Gastroesophageal sphincter (tissue), 4 donors: ENCODE results near the gene FBXL4. TPM values are rescaled to one million over a fixed set of nuclear protein-coding genes. Genes with fewer than 3 reads are reported as not detected.

Source experiments
- ATAC-seq: fragments of 150-250 bp; one replicate; pipeline ENCODE4 v1.9.1; 2016; ENCODE audit warnings: mild to moderate bottlenecking, moderate library complexity
- H3K27ac ChIP-seq, 4 donors: fragments of 200-600 bp; sonication (generic) in 3 of 4; 1 replicate in 3 of 4; 2 replicates in 1 of 4; pipeline ENCODE4 v1.5.1; 2016 to 2019
- H3K27me3 ChIP-seq: fragments of 200-600 bp; sonication (generic); one replicate; pipeline ENCODE4 v1.5.1; 2019
- H3K36me3 ChIP-seq, 2 donors: fragments of 200-600 bp; sonication (generic); one replicate each; pipeline ENCODE4 v1.5.1; 2019; ENCODE audit warnings: control low read depth in 1 of 2
- H3K4me1 ChIP-seq, 3 donors: fragments of 200-600 bp; sonication (generic); 1 replicate in 2 of 3; 2 replicates in 1 of 3; pipeline ENCODE4 v1.5.1; 2016 to 2019; ENCODE audit warnings: control low read depth in 2 of 3
- H3K4me3 ChIP-seq, 2 donors: fragments of 200-600 bp; sonication (generic); one replicate each; pipeline ENCODE4 v1.5.1; 2019; ENCODE audit warnings: mild to moderate bottlenecking in 1 of 2, moderate library complexity in 1 of 2
- H3K9me3 ChIP-seq, 3 donors: fragments of 200-600 bp; sonication (generic); one replicate each; pipeline ENCODE4 v1.5.1; 2017 to 2019; ENCODE audit warnings: control low read depth in 2 of 3
- EP300 ChIP-seq: sonication (generic); formaldehyde crosslinking; IDR thresholded peaks from one replicate; pipeline ENCODE4 v1.6.1; 2017; ENCODE audit warnings: antibody characterized with exemption, mild to moderate bottlenecking
- POLR2A ChIP-seq, 2 donors: fragments of 450-650 bp; IDR thresholded peaks; one replicate each; pipeline ENCODE4 v1.6.1; 2017; ENCODE audit warnings: antibody characterized with exemption in 2 of 2, mild to moderate bottlenecking in 2 of 2, moderate library complexity in 1 of 2
- POLR2AphosphoS5 ChIP-seq: sonication (generic); formaldehyde crosslinking; IDR thresholded peaks from one replicate; pipeline ENCODE4 v1.6.1; 2017; ENCODE audit warnings: antibody characterized with exemption
- WGBS, 2 donors: methylation state at CpG; one replicate each; pipeline ENCODE4 v1.1.5; 2018; ENCODE audit warnings: low coverage in 1 of 2; 5-methylcytosine and 5-hydroxymethylcytosine counted together
- total RNA-seq, 4 donors: library from RNA; depleted of rRNA; stranded (reverse); fragments of >200 nt; gene quantifications; one replicate each; pipeline ENCODE4 v1.1.0, GENCODE V29; 2016
- TF ChIP-seq, protein P1 (sequence below), 4 experiments: fragments of 200-600 bp in 2 of 4; fragments of 450-650 bp in 2 of 4; sonication (generic) in 1 of 4; IDR thresholded peaks; one replicate each; pipeline ENCODE4 v1.5.1; 2017 to 2019; ENCODE audit warnings: antibody characterized with exemption in 4 of 4, mild to moderate bottlenecking in 2 of 4, moderate library complexity in 2 of 4

The FBXL4 gene
- total RNA-seq, 4 donors from 2014 or later, result 15.6 to 21.9 (median 18.8) TPM

GRCh38 chr6:98838032-98838431 lies 109.7 kb downstream of the FBXL4 start:
- H3K4me1 ChIP-seq, result peaks cover 0 to 42% (median 17%) of the 10 kb centered on the region in 3 donors
- peaks cover 96% of the 10 kb centered on the region for H3K27me3 ChIP-seq
- H3K4me3 ChIP-seq, result no peak overlapping the region
- TF ChIP-seq POLR2AphosphoS5 (no peak), EP300 (no peak), POLR2A (IDR thresholded peaks at IDR 0.05) (no peak)
- TF ChIP-seq, protein P1, sequence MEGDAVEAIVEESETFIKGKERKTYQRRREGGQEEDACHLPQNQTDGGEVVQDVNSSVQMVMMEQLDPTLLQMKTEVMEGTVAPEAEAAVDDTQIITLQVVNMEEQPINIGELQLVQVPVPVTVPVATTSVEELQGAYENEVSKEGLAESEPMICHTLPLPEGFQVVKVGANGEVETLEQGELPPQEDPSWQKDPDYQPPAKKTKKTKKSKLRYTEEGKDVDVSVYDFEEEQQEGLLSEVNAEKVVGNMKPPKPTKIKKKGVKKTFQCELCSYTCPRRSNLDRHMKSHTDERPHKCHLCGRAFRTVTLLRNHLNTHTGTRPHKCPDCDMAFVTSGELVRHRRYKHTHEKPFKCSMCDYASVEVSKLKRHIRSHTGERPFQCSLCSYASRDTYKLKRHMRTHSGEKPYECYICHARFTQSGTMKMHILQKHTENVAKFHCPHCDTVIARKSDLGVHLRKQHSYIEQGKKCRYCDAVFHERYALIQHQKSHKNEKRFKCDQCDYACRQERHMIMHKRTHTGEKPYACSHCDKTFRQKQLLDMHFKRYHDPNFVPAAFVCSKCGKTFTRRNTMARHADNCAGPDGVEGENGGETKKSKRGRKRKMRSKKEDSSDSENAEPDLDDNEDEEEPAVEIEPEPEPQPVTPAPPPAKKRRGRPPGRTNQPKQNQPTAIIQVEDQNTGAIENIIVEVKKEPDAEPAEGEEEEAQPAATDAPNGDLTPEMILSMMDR (IDR thresholded peaks at IDR 0.05), result no peak
- H3K27ac ChIP-seq, result no peak overlapping the region
- no peak for ATAC-seq
- no peaks in the 10 kb centered on the region for H3K9me3 ChIP-seq
- no peaks in the 10 kb centered on the region for H3K36me3 ChIP-seq
- WGBS, 2 donors, result 16 to 17% methylated on average over 4 of the region's 4 CpGs

DNA sequence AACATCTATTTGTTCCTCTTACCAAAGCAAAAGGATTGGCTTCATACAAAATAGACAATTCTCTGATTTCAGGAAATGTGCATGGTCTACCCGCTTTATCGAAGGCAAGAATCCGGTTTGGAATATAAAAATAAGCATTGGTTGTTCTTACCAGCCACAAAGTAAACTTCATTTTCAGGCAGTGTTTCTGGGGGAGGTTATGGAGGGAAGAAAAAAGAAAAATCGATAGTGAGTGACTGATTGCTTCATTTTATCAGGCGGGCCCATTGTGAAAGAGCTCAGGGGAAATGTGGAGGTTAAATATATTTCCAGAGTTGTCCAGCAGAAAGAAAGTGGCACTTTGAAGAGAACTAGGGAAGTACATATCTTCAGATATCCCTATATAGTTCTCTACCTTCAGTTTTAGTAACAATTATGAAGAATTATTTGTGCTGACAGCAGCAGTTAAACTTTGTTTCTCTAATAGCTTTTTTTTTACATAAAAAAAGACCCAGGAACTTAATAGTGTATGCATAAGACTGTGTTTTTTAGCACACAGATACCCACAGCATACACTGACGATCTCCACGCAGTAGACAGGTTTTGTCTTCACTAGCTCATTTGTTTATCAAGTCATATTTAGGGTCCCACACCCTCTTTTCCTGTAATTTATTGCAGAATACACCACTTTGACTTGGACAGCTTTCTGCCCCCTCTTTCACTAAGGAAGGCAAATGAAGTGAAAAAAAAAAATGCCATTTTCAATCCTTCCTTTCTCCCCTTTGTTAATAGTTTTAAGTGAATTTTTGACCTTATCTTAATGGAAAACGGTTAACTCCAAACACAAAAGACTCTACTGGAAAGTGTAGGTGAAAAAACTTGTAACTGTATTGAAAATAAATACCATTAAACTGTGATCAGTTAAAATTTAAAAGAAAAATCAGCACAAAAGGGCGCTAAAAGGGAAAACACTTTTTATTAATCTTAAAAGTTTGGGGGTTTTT lies 110.5 kb downstream of the FBXL4 start:
- H3K9me3 ChIP-seq, result no peaks in the 10 kb centered on the region
- no peaks in the 10 kb centered on the region for H3K36me3 ChIP-seq
- no peak overlapping the region for H3K4me3 ChIP-seq
- no peak for ATAC-seq
- TF ChIP-seq POLR2A (IDR thresholded peaks at IDR 0.05) (no peak), EP300 (no peak), POLR2AphosphoS5 (no peak)
- TF ChIP-seq, protein P1 (IDR thresholded peaks at IDR 0.05), result no peak
- no peak overlapping the region for H3K27ac ChIP-seq
- 17 to 19% methylated on average over 8 to 9 of the region's 9 CpGs for WGBS, 2 donors
- H3K27me3 ChIP-seq, result peaks cover 96% of the 10 kb centered on the region
- H3K4me1 ChIP-seq, result peaks cover 0 to 43% (median 24%) of the 10 kb centered on the region in 3 donors

- 10 to 16% methylated on average over 8 to 18 of the region's 23 CpGs for WGBS, 2 donors
- H3K4me1 ChIP-seq, result peaks cover 0 to 51% (median 34%) of the 10 kb centered on the region in 3 donors
- no peaks in the 10 kb centered on the region for H3K36me3 ChIP-seq
- peaks cover 96% of the 10 kb centered on the region for H3K27me3 ChIP-seq
- peak overlapping the region in 1 of 2 donors; percentile 64 for H3K4me3 ChIP-seq
- H3K27ac ChIP-seq, result no peak overlapping the region
- no peak for ATAC-seq
- TF ChIP-seq POLR2AphosphoS5 (no peak), EP300 (no peak)
- TF ChIP-seq, protein P1 (IDR thresholded peaks at IDR 0.05), result no peak
- H3K9me3 ChIP-seq, result no peaks in the 10 kb centered on the region
Measured at GRCh38 chr6:98836025-98836961, 111.5 kb downstream of the FBXL4 start.

DNA sequence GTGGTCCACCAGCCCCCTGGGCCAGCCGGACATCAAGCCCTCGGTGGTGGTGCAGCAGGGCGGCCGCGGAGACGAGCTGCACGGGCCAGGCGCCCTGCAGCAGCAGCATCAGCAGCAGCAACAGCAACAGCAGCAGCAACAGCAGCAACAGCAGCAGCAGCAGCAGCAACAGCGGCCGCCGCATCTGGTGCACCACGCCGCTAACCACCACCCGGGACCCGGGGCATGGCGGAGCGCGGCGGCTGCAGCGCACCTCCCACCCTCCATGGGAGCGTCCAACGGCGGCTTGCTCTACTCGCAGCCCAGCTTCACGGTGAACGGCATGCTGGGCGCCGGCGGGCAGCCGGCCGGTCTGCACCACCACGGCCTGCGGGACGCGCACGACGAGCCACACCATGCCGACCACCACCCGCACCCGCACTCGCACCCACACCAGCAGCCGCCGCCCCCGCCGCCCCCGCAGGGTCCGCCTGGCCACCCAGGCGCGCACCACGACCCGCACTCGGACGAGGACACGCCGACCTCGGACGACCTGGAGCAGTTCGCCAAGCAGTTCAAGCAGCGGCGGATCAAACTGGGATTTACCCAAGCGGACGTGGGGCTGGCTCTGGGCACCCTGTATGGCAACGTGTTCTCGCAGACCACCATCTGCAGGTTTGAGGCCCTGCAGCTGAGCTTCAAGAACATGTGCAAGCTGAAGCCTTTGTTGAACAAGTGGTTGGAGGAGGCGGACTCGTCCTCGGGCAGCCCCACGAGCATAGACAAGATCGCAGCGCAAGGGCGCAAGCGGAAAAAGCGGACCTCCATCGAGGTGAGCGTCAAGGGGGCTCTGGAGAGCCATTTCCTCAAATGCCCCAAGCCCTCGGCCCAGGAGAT lies 112.4 kb downstream of the FBXL4 start:
- Histone ChIP-seq H3K27ac (no peak overlapping the region), H3K4me3 (peak overlapping the region in 1 of 2 donors; percentile 64), H3K4me1 (peaks cover 0 to 56% (median 34%) of the 10 kb centered on the region in 3 donors), H3K36me3 (no peaks in the 10 kb centered on the region), H3K27me3 (peaks cover 96% of the 10 kb centered on the region), H3K9me3 (no peaks in the 10 kb centered on the region)
- 0% methylated on average over 4 to 8 of the region's 76 CpGs for WGBS, 2 donors
- no peak for ATAC-seq
- TF ChIP-seq, protein P1 (IDR thresholded peaks at IDR 0.05), result no peak
- TF ChIP-seq POLR2A (IDR thresholded peaks at IDR 0.05) (no peak), POLR2AphosphoS5 (no peak), EP300 (no peak)
